Mucosa of descending colon (tissue), 3 donors: ENCODE measurements around the gene NECAB2. TPM values are rescaled to one million over a fixed set of nuclear protein-coding genes. Genes with fewer than 3 reads are reported as not detected.

Experiments used
- ATAC-seq: fragments of 200-7000 bp; cut with Tn5 transposase; one replicate; pipeline ENCODE4 v1.9.1; 2020; ENCODE audit warnings: mild to moderate bottlenecking, moderate library complexity
- DNase-seq, 3 donors: peaks; one replicate each; pipeline ENCODE4 v3.0.0-alpha.2; 2020
- H3K36me3 ChIP-seq: fragments of 200-600 bp; one replicate; pipeline ENCODE4 v1.8.0; 2021; ENCODE audit warnings: low read depth, mild to moderate bottlenecking
- H3K4me1 ChIP-seq: fragments of 200-600 bp; one replicate; pipeline ENCODE4 v1.8.0; 2021; ENCODE audit warnings: low read depth, mild to moderate bottlenecking
- H3K4me3 ChIP-seq: fragments of 200-600 bp; one replicate; pipeline ENCODE4 v1.8.0; 2021; ENCODE audit warnings: mild to moderate bottlenecking
- H3K9me3 ChIP-seq: fragments of 200-600 bp; one replicate; pipeline ENCODE4 v1.8.0; 2021; ENCODE audit warnings: mild to moderate bottlenecking
- intact Hi-C, 2 donors: fragments of 100-400 bp; cut with DNase I in 1 of 2; cut with micrococcal nuclease in 1 of 2; formaldehyde crosslinking; loops; one replicate each; pipeline versions ENCODE4 v1.11.0 to v1.11.1; 2022; cut with DNase I, micrococcal nuclease
- total RNA-seq, 3 donors: library from RNA; stranded (reverse); fragmentation: NEBNext Ultra II Directional in 2 of 3; extraction: Animal tissue kit (Norgen Biotek cat#: 25700) in 2 of 3; gene quantifications; one replicate each; pipeline versions ENCODE4 v1.2.1 to v1.2.4, GENCODE V29; 2021 to 2023
- TF ChIP-seq, protein P1 (sequence below): fragments of 200-600 bp; IDR thresholded peaks from one replicate; pipeline ENCODE4 v1.8.0; 2022; ENCODE audit warnings: antibody characterized with exemption, mild to moderate bottlenecking
- donor health status: DM: no; HTN: no; CAD: no; lungs with moderate emphysema.
- donor health status: DM: no; HTN: no; CAD: no.
- donor health status: DM: no; HTN: yes; CAD: no.

NECAB2 gene
- total RNA-seq, 3 donors from 2014 or later = 0.55 to 2.0 (median 0.96) TPM

DNA sequence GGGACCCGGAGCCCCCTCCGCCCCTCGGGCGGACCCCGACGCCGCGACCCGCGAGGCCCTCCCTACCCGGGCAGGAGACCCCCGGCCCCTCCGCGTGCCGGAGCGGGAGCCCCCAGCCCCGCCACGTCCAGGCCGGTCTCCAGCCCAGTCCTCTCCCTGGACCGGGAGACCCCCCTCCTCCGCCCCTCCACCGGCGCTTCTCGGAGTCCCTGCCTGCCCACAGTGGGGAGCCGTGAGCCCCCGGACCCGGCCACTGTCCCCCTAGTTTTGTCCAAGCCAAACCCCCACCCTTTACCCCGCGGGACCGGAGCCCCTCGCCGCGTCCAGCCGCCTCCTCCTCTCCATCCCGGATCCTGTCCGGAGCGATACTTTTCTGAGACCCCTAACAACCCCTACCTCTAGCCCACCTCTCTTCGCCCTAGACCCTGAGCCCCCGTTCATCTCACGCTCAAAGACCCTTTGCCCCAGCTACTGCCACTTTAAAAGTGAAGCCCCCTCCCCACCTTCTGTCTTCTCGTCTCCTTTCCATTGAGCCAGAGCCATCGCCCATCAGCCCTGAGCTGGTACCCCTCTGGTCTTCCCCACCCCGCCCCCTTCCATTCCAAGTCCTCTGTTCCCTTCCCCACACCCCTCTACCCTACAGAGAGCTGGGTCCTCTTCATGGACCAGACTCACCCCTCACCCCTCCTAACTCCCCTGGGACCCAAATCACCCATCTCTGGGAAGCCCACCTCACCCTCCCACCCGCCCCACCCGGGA is 1.0 kb downstream of the NECAB2 start:
- Histone ChIP-seq H3K4me3 (no peak overlapping the region), H3K4me1 (no peaks in the 10 kb centered on the region), H3K36me3 (no peaks in the 10 kb centered on the region), H3K9me3 (no peaks in the 10 kb centered on the region)
- ATAC-seq (no peak), DNase-seq (no peak)
- TF ChIP-seq, protein P1, sequence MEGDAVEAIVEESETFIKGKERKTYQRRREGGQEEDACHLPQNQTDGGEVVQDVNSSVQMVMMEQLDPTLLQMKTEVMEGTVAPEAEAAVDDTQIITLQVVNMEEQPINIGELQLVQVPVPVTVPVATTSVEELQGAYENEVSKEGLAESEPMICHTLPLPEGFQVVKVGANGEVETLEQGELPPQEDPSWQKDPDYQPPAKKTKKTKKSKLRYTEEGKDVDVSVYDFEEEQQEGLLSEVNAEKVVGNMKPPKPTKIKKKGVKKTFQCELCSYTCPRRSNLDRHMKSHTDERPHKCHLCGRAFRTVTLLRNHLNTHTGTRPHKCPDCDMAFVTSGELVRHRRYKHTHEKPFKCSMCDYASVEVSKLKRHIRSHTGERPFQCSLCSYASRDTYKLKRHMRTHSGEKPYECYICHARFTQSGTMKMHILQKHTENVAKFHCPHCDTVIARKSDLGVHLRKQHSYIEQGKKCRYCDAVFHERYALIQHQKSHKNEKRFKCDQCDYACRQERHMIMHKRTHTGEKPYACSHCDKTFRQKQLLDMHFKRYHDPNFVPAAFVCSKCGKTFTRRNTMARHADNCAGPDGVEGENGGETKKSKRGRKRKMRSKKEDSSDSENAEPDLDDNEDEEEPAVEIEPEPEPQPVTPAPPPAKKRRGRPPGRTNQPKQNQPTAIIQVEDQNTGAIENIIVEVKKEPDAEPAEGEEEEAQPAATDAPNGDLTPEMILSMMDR = no peak
- intact Hi-C loops = loop anchor here (5.0 to 10.0 kb wide), 3 partner anchors 93 to 516 kb away; no protein-coding TSS in a partner anchor

DNA sequence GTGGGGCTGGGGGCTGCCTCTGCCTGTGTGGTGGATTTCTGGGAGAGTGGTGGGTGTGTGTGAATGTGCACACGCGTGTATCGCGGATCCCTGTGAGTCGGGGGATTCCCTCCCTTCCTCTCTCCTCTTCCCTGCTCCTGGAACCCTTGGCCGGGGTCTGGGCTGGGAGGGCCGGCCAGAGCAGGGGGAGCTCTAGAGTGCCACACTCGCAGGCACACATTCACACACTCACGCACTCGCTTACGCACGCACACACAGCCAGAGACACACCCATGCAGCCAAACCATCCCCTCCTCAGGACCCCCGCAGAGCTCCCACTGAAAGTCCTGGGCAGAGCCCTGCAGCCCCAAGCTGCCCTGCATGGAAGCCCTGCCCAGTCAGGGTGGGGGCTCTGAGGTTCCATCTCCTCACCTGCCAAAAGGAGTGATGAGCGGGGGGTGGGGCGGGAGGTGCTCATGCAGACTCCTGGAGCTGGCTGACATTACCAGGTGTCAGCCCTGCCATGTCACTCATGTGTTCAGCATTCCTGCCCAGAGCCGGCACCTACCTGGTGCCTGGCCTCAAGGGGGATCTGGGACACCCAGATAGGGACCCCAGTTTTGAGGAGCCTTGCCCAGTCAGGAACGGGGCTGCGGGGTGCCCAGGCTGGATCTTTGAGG is 1.9 kb downstream of the NECAB2 start:
- intact Hi-C loops = loop anchor here (5.0 to 10.0 kb wide), 3 partner anchors 92 to 515 kb away; no protein-coding TSS in a partner anchor
- H3K9me3 ChIP-seq = no peaks in the 10 kb centered on the region

DNA sequence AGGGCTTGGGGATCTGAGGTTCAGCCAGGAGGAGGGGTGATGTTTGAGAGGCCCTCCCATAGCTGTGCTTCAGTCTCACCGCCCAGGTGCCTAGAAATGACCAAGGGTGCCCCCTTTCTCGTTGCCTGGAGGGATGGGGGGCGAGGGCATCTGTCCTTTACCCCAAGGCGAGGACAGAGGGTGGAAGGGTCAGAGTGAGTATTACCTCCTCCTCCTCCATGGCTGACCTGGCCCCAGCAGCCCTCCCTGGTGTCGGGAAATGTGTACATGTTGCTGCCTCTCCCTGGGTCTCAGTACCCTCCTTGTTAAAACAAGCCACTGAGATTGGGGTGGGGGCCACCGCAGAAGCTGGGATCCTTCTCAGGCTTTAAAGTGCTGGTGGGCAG is 2.4 kb downstream of the NECAB2 start:
- TF ChIP-seq, protein P1 = no peak
- Histone ChIP-seq H3K4me3 (no peak overlapping the region), H3K4me1 (no peaks in the 10 kb centered on the region), H3K9me3 (no peaks in the 10 kb centered on the region), H3K36me3 (no peaks in the 10 kb centered on the region)
- no peak for ATAC-seq
- intact Hi-C loops = no loop called here
- no peak for DNase-seq

More for the DNA sequence above, 1.9 kb downstream of the NECAB2 start:
- TF ChIP-seq, protein P1 = no peak
- no peaks in the 10 kb centered on the region for H3K4me1 ChIP-seq
- DNase-seq (no peak), ATAC-seq (no peak)
- H3K4me3 ChIP-seq = no peak overlapping the region
- no peaks in the 10 kb centered on the region for H3K36me3 ChIP-seq

DNA sequence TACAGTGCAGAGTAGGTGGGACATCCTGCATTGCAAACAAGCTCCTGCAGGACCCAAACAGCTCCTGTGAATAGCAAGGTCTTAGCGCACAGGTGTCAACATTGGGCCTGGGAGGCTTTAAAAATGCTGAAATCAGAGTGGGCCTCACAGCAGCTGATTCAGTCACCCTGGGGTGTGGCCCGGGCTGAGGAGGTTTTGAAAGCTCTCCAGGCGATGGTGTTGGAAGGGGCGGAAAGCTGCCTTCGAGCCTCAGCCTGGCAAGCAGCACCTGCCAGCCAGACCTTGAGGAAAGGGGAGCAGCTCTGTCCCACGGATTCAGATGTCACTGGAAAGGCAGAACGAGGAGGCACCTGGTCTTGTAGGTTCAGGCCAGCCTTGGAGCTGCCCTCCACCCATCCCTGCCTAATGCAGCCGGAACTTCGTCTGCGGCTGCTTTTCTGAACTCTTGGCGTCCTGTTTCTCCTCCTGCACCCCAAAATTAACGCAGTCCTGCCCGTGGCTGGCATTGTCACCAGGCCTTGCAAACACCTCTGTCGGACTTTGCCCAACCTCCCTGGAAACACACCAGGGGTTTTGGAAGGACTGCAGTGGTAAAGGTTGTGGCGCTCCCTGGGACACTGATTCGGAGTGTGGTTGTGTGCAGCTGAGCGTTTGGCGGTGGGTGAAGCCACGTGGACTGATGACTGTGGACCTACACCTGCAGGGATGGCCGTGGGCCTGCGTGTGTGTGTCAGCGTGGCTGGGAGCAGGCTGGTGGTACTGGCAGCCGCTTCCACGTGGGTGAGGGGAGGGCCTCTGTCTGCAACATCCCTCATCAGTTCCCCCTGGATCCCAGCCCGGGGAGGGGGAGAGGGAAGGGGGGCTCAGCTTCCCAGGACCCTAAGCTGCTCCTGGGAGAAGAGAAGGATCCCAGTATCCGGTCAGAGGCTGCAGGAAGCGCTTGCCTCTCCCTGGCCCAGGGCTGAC is 3.4 kb downstream of the NECAB2 start:
- intact Hi-C loops = no loop called here
- Histone ChIP-seq H3K36me3 (no peaks in the 10 kb centered on the region), H3K4me3 (no peak overlapping the region), H3K9me3 (no peaks in the 10 kb centered on the region), H3K4me1 (no peaks in the 10 kb centered on the region)
- TF ChIP-seq, protein P1 = no peak
- DNase-seq (no peak), ATAC-seq (no peak)

DNA sequence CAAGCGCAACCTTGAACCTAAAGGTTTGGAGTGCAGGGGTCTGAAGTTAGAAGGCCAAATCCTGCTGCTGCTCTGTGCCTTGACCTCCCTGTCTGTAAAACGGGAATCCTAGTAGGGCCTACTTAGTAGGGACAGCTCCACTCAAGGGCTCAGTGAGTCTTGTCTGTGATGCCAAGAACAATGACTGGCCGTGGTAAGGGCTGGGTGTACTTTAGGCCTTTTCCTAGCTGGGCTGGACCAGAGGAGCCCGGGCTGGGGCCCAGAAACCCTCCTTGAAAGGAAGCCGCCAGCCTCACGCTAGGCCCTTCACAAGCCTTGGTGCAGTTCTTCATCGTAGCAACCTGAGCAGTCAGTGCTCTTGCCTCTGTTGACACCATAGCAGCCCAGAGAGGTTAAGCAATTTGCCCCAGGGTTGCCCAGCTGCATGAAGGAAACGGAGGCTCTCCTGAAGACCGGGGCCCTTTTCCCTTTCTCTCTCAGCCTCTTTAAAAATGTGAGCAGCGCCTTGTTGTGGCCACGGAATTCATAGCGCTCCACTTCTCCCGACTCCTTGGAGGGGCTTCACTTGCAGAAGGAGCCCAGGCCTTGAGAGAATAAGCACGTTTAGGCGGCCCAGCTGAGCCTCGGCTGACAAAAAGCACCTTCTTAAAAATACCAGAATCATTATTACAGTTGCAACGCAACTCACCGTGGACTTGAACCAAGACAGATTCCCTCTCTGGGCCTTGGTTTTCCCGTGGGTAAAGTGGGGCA is 4.4 kb downstream of the NECAB2 start:
- ATAC-seq = no peak
- Histone ChIP-seq H3K9me3 (no peaks in the 10 kb centered on the region), H3K4me3 (no peak overlapping the region), H3K4me1 (no peaks in the 10 kb centered on the region), H3K36me3 (no peaks in the 10 kb centered on the region)
- intact Hi-C loops = no loop called here
- TF ChIP-seq, protein P1 = no peak
- no peak for DNase-seq
